Spleen (tissue), 11 donors: ENCODE data around the gene C19orf12. TPM values are rescaled to one million over a fixed set of nuclear protein-coding genes. Genes with fewer than 3 reads are reported as not detected.

ENCODE experiments used
- DNase-seq: peaks from one replicate; pipeline ENCODE4 v3.0.0-alpha.2; 2020
- H3K27ac ChIP-seq, 8 donors: fragments of 200-600 bp; sonication (generic) in 7 of 8; 1 replicate in 4 of 8; 2 replicates in 4 of 8; pipeline versions ENCODE4 v1.5.0 to v1.8.0; 2016 to 2021; ENCODE audit warnings: inconsistent platforms in 4 of 8, mild to moderate bottlenecking in 4 of 8, moderate library complexity in 1 of 8
- H3K27me3 ChIP-seq, 7 donors: fragments of 200-600 bp; sonication (generic) in 6 of 7; replicated peaks in 1 of 7; 1 replicate in 4 of 7; 2 replicates in 3 of 7; pipeline versions ENCODE4 v1.5.0 to v1.8.0; 2016 to 2021; ENCODE audit warnings: inconsistent platforms in 3 of 7, mild to moderate bottlenecking in 1 of 7
- H3K36me3 ChIP-seq, 6 donors: fragments of 200-600 bp; sonication (generic) in 5 of 6; 1 replicate in 4 of 6; 2 replicates in 2 of 6; pipeline versions ENCODE4 v1.5.0 to v1.8.0; 2016 to 2021; ENCODE audit warnings: inconsistent platforms in 2 of 6
- H3K4me1 ChIP-seq, 6 donors: fragments of 200-600 bp; sonication (generic) in 5 of 6; 1 replicate in 3 of 6; 2 replicates in 3 of 6; pipeline versions ENCODE4 v1.5.0 to v1.8.0; 2016 to 2021; ENCODE audit warnings: inconsistent platforms in 3 of 6
- H3K4me3 ChIP-seq, 8 donors: fragments of 200-600 bp; sonication (generic) in 7 of 8; 1 replicate in 4 of 8; 2 replicates in 4 of 8; pipeline versions ENCODE4 v1.5.0 to v1.8.0; 2016 to 2021; ENCODE audit warnings: inconsistent platforms in 4 of 8, mild to moderate bottlenecking in 4 of 8, moderate library complexity in 2 of 8
- H3K9me3 ChIP-seq, 8 donors: fragments of 200-600 bp; sonication (generic) in 7 of 8; 1 replicate in 4 of 8; 2 replicates in 4 of 8; pipeline versions ENCODE4 v1.5.0 to v1.8.0; 2016 to 2021; ENCODE audit warnings: inconsistent platforms in 4 of 8
- CTCF ChIP-seq, 11 experiments: fragments of 200-600 bp in 7 of 11; fragments of 450-650 bp in 4 of 11; sonication (generic) in 4 of 11; IDR thresholded peaks in 8 of 11; conservative IDR thresholded peaks in 3 of 11; 1 replicate in 7 of 11; 2 replicates in 4 of 11; pipeline versions ENCODE4 v1.4.0 to v1.8.0; 2016 to 2021; ENCODE audit warnings: antibody characterized with exemption in 11 of 11, inconsistent platforms in 4 of 11, mild to moderate bottlenecking in 1 of 11
- POLR2A ChIP-seq, 3 donors: fragments of 450-650 bp; IDR thresholded peaks; one replicate each; pipeline ENCODE4 v1.5.1; 2017; ENCODE audit warnings: antibody characterized with exemption in 3 of 3, mild to moderate bottlenecking in 1 of 3
- POLR2AphosphoS5 ChIP-seq, 3 donors: sonication (generic); formaldehyde crosslinking; IDR thresholded peaks; one replicate each; pipeline ENCODE4 v1.5.1; 2017; ENCODE audit warnings: antibody characterized with exemption in 3 of 3
- WGBS, 5 donors: extraction: QIAGEN DNeasy Blood & Tissue Kit in 3 of 5; methylation state at CpG; one replicate each; pipeline versions ENCODE4 v1.1.5 to v1.1.7; 2013 to 2018; 5-methylcytosine and 5-hydroxymethylcytosine counted together
- intact Hi-C: fragments of 100-400 bp; cut with DNase I; formaldehyde crosslinking; loops from one replicate; pipeline ENCODE4 v1.15.0; 2023; ENCODE audit warnings: low total_unique reads
- polyA plus RNA-seq, 3 donors: library from polyadenylated mRNA; stranded (reverse); fragments of 200-250 nt; gene quantifications; one replicate each; pipeline ENCODE4 v1.2.1, GENCODE V29; 2013
- total RNA-seq, 7 donors: library from RNA; depleted of rRNA in 3 of 7; stranded (reverse); fragments of >200 nt in 3 of 7; fragmentation: NEBNext Ultra II Directional in 4 of 7; extraction: Animal tissue kit (Norgen Biotek cat#: 25700) in 4 of 7; gene quantifications; one replicate each; pipeline versions ENCODE4 v1.1.0 to v1.2.1, GENCODE V29; 2016 to 2021
- donor health status: healthy with polysubstance abuse.
- donor health status: DM: no; HTN: no; CAD: no; lungs with moderate emphysema.
- donor health status: DM: no; HTN: no; CAD: no.
- donor health status: Bipolar disorder and iron deficiency.
- donor health status: healthy.
- donor health status: DM: no; HTN: no; CAD: no.
- donor health status: DM: yes; HTN: yes; CAD: no.

Gene C19orf12
- total and polyA plus RNA-seq, 10 donors: 13.8 to 36.9 (median 27.5) TPM

GRCh38 chr19:29694161-29694560, 20.9 kb downstream of the C19orf12 start:
- intact Hi-C loops: no loop called here
- WGBS, 5 donors: 51 to 90% (median 75%) methylated on average over 5 of the region's 5 CpGs
- H3K36me3 ChIP-seq: no peaks in the 10 kb centered on the region
- peak overlapping the region in 1 of 8 donors; percentile 5 for H3K27ac ChIP-seq
- no peaks in the 10 kb centered on the region for H3K27me3 ChIP-seq
- peaks cover 0 to 8% (median 7%) of the 10 kb centered on the region in 8 donors for H3K9me3 ChIP-seq
- H3K4me3 ChIP-seq: no peak overlapping the region
- DNase-seq: peak; percentile 41
- H3K4me1 ChIP-seq: peaks cover 0 to 24% (median 10%) of the 10 kb centered on the region in 6 donors
- no peak for TF ChIP-seq POLR2AphosphoS5 (IDR thresholded peaks at IDR 0.05)
- TF ChIP-seq CTCF (IDR thresholded peaks at IDR 0.05 in 8 of 11, conservative IDR thresholded peaks at IDR 0.05 in 3 of 11): no peak
- no peak for TF ChIP-seq POLR2A (IDR thresholded peaks at IDR 0.05)

DNA sequence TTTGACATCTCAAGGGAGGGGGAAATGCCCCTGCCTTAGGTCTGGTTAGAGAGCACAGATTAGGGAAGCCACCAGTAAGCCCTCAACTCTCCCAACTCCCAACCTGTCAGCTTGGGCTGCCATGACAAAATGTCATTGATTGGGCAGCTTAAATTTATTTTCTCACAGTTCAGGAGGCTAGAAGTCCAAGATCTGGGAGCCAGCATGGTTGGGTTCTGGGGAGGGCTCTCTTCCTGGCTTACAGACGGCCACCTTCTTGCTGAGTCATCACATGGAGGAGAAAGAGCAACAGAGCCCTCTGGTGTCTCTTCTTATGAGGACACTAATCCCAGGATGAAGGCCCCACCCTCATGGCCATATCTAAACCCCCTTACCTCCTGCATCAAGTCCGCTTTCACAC, 24.2 kb downstream of the C19orf12 start:
- Histone ChIP-seq H3K4me1 (peaks cover 0 to 24% (median 10%) of the 10 kb centered on the region in 6 donors), H3K27me3 (no peaks in the 10 kb centered on the region), H3K9me3 (peaks cover 0 to 8% (median 7%) of the 10 kb centered on the region in 8 donors), H3K4me3 (no peak overlapping the region), H3K36me3 (no peaks in the 10 kb centered on the region), H3K27ac (peak overlapping the region in 3 of 8 donors; percentile 15 to 36 (median 29))
- intact Hi-C loops: no loop called here
- no peak for TF ChIP-seq POLR2A (IDR thresholded peaks at IDR 0.05)
- peak in 1 of 3 donors; percentile 34 for TF ChIP-seq POLR2AphosphoS5 (IDR thresholded peaks at IDR 0.05)
- TF ChIP-seq CTCF (IDR thresholded peaks at IDR 0.05 in 8 of 11, conservative IDR thresholded peaks at IDR 0.05 in 3 of 11): peak in 10 of 11 experiments; percentile 25 to 66 (median 54)
- peak; percentile 45 for DNase-seq
- 46 to 61% (median 54%) methylated on average over 2 of the region's 2 CpGs for WGBS, 5 donors

DNA sequence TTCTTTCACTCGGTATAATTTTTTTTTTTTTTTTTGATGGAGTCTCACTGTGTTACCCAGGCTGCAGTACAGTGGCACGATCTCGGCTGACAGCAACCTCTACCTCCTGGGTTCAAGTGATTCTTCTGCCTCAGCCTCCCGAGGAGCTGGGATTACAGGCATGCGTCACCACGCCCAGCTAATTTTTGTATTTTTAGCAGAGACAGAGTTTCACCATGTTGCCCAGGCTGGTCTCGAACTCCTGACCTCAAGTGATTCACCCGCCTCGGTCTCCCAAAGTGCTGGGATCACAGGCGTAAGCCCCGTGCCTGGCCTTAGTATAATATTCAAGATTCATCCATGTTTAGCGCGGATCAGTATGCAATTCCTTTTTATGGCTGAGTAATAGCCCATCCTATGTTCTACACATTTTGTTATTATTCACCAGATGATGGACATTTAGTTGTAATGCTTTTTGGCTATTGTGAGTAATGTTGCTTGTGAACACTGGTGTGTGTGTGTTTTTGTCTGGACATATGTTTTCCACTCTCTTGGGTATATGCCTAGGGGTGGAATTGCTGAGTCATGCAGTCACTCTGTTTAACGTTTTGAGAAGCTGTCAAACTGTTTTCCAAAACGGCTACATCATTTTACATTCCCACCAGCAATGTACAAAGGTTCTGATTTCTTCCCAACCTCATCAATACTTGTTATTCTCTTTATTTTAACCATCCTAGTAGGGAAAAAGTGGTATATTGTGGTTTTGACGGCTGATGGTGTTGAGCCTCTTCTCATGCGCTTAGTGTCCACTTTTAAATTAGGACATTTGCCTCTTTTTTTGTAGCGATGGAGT, 26.9 kb downstream of the C19orf12 start:
- 72 to 82% (median 76%) methylated on average over 18 of the region's 18 CpGs for WGBS, 5 donors
- H3K4me3 ChIP-seq: no peak overlapping the region
- TF ChIP-seq CTCF (IDR thresholded peaks at IDR 0.05 in 8 of 11, conservative IDR thresholded peaks at IDR 0.05 in 3 of 11) (no peak), POLR2AphosphoS5 (IDR thresholded peaks at IDR 0.05) (no peak), POLR2A (IDR thresholded peaks at IDR 0.05) (no peak)
- intact Hi-C loops: no loop called here
- no peaks in the 10 kb centered on the region for H3K36me3 ChIP-seq
- peaks cover 0 to 8% (median 7%) of the 10 kb centered on the region in 8 donors for H3K9me3 ChIP-seq
- no peak overlapping the region for H3K27ac ChIP-seq
- no peaks in the 10 kb centered on the region for H3K27me3 ChIP-seq
- DNase-seq: no peak
- peaks cover 0 to 6% (median 0%) of the 10 kb centered on the region in 6 donors for H3K4me1 ChIP-seq

DNA sequence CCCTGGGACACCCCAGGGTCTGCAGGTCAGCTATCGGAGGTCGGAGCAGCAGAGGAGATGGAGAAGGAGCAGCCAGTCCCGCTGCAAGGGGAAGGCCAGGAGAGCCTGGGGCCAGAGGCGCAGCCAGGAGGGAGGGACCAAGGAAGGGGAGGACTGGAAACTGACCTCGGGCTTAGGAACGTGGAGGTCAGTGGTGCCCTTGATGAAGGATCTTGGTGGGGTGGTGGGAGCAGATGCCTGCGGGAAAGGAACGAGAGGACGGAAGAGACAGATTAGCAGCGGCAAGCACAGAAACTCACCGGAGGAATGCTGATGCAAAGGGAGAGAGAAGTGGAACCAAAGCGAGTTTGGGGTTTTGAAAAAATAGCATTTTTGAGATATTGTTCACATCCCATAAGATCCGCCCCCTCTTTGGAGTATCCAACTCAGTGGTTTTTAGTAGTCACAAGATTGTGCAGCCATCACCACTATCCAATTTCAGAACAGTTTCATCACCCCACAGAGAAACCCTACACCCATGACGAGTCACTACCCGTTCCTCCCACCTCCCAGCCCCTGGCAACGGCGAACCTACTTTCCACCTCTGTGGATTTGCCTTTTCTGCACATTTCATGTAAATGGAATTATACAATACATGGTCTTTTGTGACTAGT, 27.7 kb downstream of the C19orf12 start:
- intact Hi-C loops: no loop called here
- H3K4me1 ChIP-seq: peaks cover 0 to 12% (median 3%) of the 10 kb centered on the region in 6 donors
- H3K36me3 ChIP-seq: no peaks in the 10 kb centered on the region
- no peak overlapping the region for H3K4me3 ChIP-seq
- peak; percentile 58 for DNase-seq
- TF ChIP-seq CTCF (IDR thresholded peaks at IDR 0.05 in 8 of 11, conservative IDR thresholded peaks at IDR 0.05 in 3 of 11) (no peak), POLR2AphosphoS5 (IDR thresholded peaks at IDR 0.05) (no peak), POLR2A (IDR thresholded peaks at IDR 0.05) (no peak)
- H3K27me3 ChIP-seq: no peaks in the 10 kb centered on the region
- 75 to 83% (median 78%) methylated on average over 17 of the region's 17 CpGs for WGBS, 5 donors
- H3K27ac ChIP-seq: no peak overlapping the region
- peaks cover 0 to 8% (median 7%) of the 10 kb centered on the region in 8 donors for H3K9me3 ChIP-seq
